GM18861 (cell line): ENCODE measurements around the gene LRIG2.
"Not testable (repeated sequence)": the region's sequence is repeated elsewhere in the genome, so short reads cannot be mapped to it uniquely, and the experiment has no call there.

Experiments
- ATAC-seq: cut with Tn5 transposase; IDR thresholded peaks from one replicate; pipeline ENCODE4 v1.9.1; 2021; ENCODE audit not compliant: unreplicated experiment

Gene LRIG2

GRCh38 chr1:113156368-113156767 is 83.4 kb downstream of the LRIG2 start:
- ATAC-seq = no peak

- ATAC-seq = not testable (repeated sequence)
These were observed 85.7 kb downstream of the LRIG2 start for GRCh38 chr1:113158743-113159142.

- no peak for ATAC-seq
These were observed 93.5 kb downstream of the LRIG2 start for GRCh38 chr1:113166473-113166872.

GRCh38 chr1:113168946-113169345 is 95.9 kb downstream of the LRIG2 start:
- no peak for ATAC-seq

GRCh38 chr1:113169591-113169990 is 96.6 kb downstream of the LRIG2 start:
- no peak for ATAC-seq

- ATAC-seq = no peak
These were observed 97.5 kb downstream of the LRIG2 start for GRCh38 chr1:113170519-113170918.

GRCh38 chr1:113178106-113178505 is 105.1 kb downstream of the LRIG2 start:
- ATAC-seq = peak; percentile 51

- ATAC-seq = no peak
These were observed 105.5 kb downstream of the LRIG2 start for GRCh38 chr1:113178522-113178921.
